ENCODE results near the gene GOLPH3L.

DNA sequence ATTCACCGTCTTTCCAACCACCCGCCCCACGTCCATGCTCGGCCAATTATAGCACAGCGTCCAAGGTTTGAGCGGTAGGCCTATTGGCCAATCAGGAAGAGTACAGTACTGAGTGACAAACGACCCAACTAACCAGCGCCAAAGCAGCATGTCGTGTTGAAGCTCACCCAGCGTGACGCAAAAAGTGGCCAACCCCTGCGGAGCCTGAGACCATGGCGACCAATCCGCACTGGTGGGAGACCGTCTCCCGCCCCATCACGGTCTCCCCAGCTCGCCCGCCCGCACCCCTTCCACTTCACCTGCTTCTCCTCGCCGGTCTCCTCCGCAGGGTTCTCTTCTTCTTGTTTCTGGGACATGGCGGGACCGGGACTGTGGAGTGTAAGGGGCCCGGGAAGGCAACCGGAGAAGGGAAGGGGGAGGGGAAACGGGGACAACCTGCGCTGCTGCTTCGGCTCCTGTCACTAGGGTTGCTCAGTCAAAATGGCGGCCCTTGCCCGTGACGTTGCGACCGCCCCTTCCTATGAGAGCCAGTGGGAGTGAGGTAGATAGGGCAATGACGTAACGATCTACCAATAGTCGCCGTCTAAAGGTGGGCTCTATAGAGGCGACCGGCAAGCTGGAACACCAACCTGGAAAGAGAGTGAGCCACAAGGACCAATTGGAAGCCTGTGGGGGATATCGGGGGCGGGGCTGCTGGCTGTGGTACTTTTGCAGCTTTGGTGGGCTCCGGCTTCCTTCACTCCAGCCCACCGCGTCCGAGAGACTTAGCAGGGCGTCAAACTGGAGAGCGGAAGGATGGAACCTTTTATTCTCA, 67.6 kb downstream of the GOLPH3L start, which contains the start of gene ENSA:
- TF ChIP-seq CTCF (IDR thresholded peaks at IDR 0.05): no peak
- TF ChIP-seq POLR2A (IDR thresholded peaks at IDR 0.05; ENCODE audit: low read depth): peak; percentile 97
- peak; percentile 89 to 99 for TF ChIP-seq POLR2AphosphoS5 (IDR thresholded peaks at IDR 0.05)
- TF ChIP-seq EP300 (IDR thresholded peaks at IDR 0.05): no peak
